Mononuclear cell (primary cell): Measurements from ENCODE around the gene FAM131C. TPM values are rescaled to one million over a fixed set of nuclear protein-coding genes. Genes with fewer than 3 reads are reported as not detected.

Experiments used
- H3K27me3 ChIP-seq: 2 replicates; pipeline ENCODE4 v1.6.0; 2011; ENCODE audit warnings: low read length, control low read depth; ENCODE audit not compliant: insufficient read depth
- H3K4me1 ChIP-seq: 2 replicates; pipeline ENCODE4 v1.5.1; 2011; ENCODE audit warnings: mild to moderate bottlenecking, low read length, control low read depth; ENCODE audit not compliant: insufficient read depth
- H3K4me3 ChIP-seq: 2 replicates; pipeline ENCODE4 v1.5.1; 2011; ENCODE audit warnings: mild to moderate bottlenecking, low read length, moderate library complexity
- H3K9me3 ChIP-seq: 2 replicates; pipeline ENCODE4 v1.5.1; 2011; ENCODE audit warnings: low read depth, mild to moderate bottlenecking, control low read depth, low read length
- total RNA-seq: library from RNA; depleted of rRNA; stranded (reverse); fragments of >200 nt; gene quantifications from one replicate; pipeline ENCODE4 v1.2.3, GENCODE V29; 2012

FAM131C gene
- total RNA-seq, 1 donor, result not detected

GRCh38 chr1:16090076-16090826, 16.8 kb upstream of the FAM131C start:
- Histone ChIP-seq H3K4me3 (no peak overlapping the region), H3K4me1 (no peaks in the 10 kb centered on the region), H3K27me3 (no peaks in the 10 kb centered on the region), H3K9me3 (no peaks in the 10 kb centered on the region)

- Histone ChIP-seq H3K9me3 (no peaks in the 10 kb centered on the region), H3K4me3 (no peak overlapping the region), H3K27me3 (no peaks in the 10 kb centered on the region), H3K4me1 (no peaks in the 10 kb centered on the region)
Observed at GRCh38 chr1:16088996-16089395, 15.5 kb upstream of the FAM131C start.

- H3K9me3 ChIP-seq, result no peaks in the 10 kb centered on the region
- H3K4me1 ChIP-seq, result no peaks in the 10 kb centered on the region
- H3K27me3 ChIP-seq, result no peaks in the 10 kb centered on the region
- no peak overlapping the region for H3K4me3 ChIP-seq
Observed at GRCh38 chr1:16088351-16088911, 15.0 kb upstream of the FAM131C start.

GRCh38 chr1:16087733-16088132, 14.3 kb upstream of the FAM131C start:
- Histone ChIP-seq H3K4me1 (no peaks in the 10 kb centered on the region), H3K27me3 (no peaks in the 10 kb centered on the region), H3K9me3 (no peaks in the 10 kb centered on the region), H3K4me3 (no peak overlapping the region)

- H3K9me3 ChIP-seq, result no peaks in the 10 kb centered on the region
Observed at GRCh38 chr1:16085522-16085921, 12.1 kb upstream of the FAM131C start.

GRCh38 chr1:16083486-16083885, 10.0 kb upstream of the FAM131C start:
- Histone ChIP-seq H3K27me3 (no peaks in the 10 kb centered on the region), H3K4me1 (peaks cover 4% of the 10 kb centered on the region), H3K9me3 (no peaks in the 10 kb centered on the region), H3K4me3 (no peak overlapping the region)

More at GRCh38 chr1:16085522-16085921, 12.1 kb upstream of the FAM131C start:
- Histone ChIP-seq H3K27me3 (no peaks in the 10 kb centered on the region), H3K4me3 (no peak overlapping the region), H3K4me1 (no peaks in the 10 kb centered on the region)

- Histone ChIP-seq H3K9me3 (no peaks in the 10 kb centered on the region), H3K4me1 (peaks cover 4% of the 10 kb centered on the region), H3K4me3 (no peak overlapping the region), H3K27me3 (no peaks in the 10 kb centered on the region)
Observed at GRCh38 chr1:16082283-16083038, 9.0 kb upstream of the FAM131C start.

GRCh38 chr1:16081636-16082035, 8.2 kb upstream of the FAM131C start:
- no peaks in the 10 kb centered on the region for H3K9me3 ChIP-seq
- H3K4me1 ChIP-seq, result peaks cover 4% of the 10 kb centered on the region
- no peaks in the 10 kb centered on the region for H3K27me3 ChIP-seq
- H3K4me3 ChIP-seq, result no peak overlapping the region

GRCh38 chr1:16080422-16081150, 7.1 kb upstream of the FAM131C start:
- Histone ChIP-seq H3K4me1 (peaks cover 4% of the 10 kb centered on the region), H3K9me3 (no peaks in the 10 kb centered on the region), H3K27me3 (no peaks in the 10 kb centered on the region)

GRCh38 chr1:16078925-16079656, 5.6 kb upstream of the FAM131C start:
- no peaks in the 10 kb centered on the region for H3K9me3 ChIP-seq
- H3K4me3 ChIP-seq, result no peak overlapping the region
- H3K4me1 ChIP-seq, result peaks cover 4% of the 10 kb centered on the region
- peaks cover 5% of the 10 kb centered on the region for H3K27me3 ChIP-seq

More at GRCh38 chr1:16080422-16081150, 7.1 kb upstream of the FAM131C start:
- H3K4me3 ChIP-seq, result no peak overlapping the region

GRCh38 chr1:16077406-16078245, 4.2 kb upstream of the FAM131C start:
- peaks cover 13% of the 10 kb centered on the region for H3K27me3 ChIP-seq
- no peak overlapping the region for H3K4me3 ChIP-seq
- H3K9me3 ChIP-seq, result no peaks in the 10 kb centered on the region
- peaks cover 4% of the 10 kb centered on the region for H3K4me1 ChIP-seq

GRCh38 chr1:16076865-16077238, 3.4 kb upstream of the FAM131C start:
- peaks cover 21% of the 10 kb centered on the region for H3K27me3 ChIP-seq
- H3K4me3 ChIP-seq, result no peak overlapping the region
- no peaks in the 10 kb centered on the region for H3K9me3 ChIP-seq
- peaks cover 4% of the 10 kb centered on the region for H3K4me1 ChIP-seq

- peaks cover 4% of the 10 kb centered on the region for H3K4me1 ChIP-seq
- no peaks in the 10 kb centered on the region for H3K9me3 ChIP-seq
- H3K4me3 ChIP-seq, result no peak overlapping the region
- peaks cover 22% of the 10 kb centered on the region for H3K27me3 ChIP-seq
Observed at GRCh38 chr1:16076031-16076864, 2.8 kb upstream of the FAM131C start.
